CD14-positive monocyte (primary cell): ENCODE data around the gene GNAT2. TPM values are rescaled to one million over a fixed set of nuclear protein-coding genes. Genes with fewer than 3 reads are reported as not detected.

Source experiments
- DNase-seq, 3 donors: peaks; one replicate each; pipeline ENCODE4 v3.0.0-alpha.2; 2011 to 2022
- H2AFZ ChIP-seq: 2 replicates; pipeline ENCODE4 v1.6.0; 2012; ENCODE audit warnings: mild to moderate bottlenecking, low read depth, low read length, inconsistent platforms; ENCODE audit not compliant: insufficient read depth, poor library complexity, severe bottlenecking
- H3K27ac ChIP-seq, 2 donors: 1 replicate in 1 of 2; 2 replicates in 1 of 2; pipeline ENCODE4 v1.5.1; 2012 to 2013; ENCODE audit warnings: low read length in 2 of 2, control low read depth in 1 of 2, inconsistent platforms in 1 of 2, low read depth in 1 of 2, mild to moderate bottlenecking in 1 of 2
- H3K27me3 ChIP-seq, 2 donors: one replicate each; pipeline versions ENCODE4 v1.6.0 to v1.6.1; 2011 to 2013; ENCODE audit warnings: low read length in 2 of 2; ENCODE audit not compliant: control insufficient read depth in 2 of 2, insufficient read depth in 2 of 2
- H3K36me3 ChIP-seq, 2 donors: replicated peaks in 1 of 2; 1 replicate in 1 of 2; 2 replicates in 1 of 2; pipeline versions ENCODE4 v1.5.1 to v1.6.1; 2012 to 2013; ENCODE audit warnings: low read length in 2 of 2, control low read depth in 1 of 2, inconsistent platforms in 1 of 2, mild to moderate bottlenecking in 1 of 2; ENCODE audit not compliant: insufficient read depth in 2 of 2, control insufficient read depth in 1 of 2
- H3K4me1 ChIP-seq, 2 donors: 1 replicate in 1 of 2; 2 replicates in 1 of 2; pipeline versions ENCODE4 v1.5.1 to v1.6.1; 2012 to 2013; ENCODE audit warnings: low read length in 2 of 2, control low read depth in 1 of 2, inconsistent platforms in 1 of 2, mild to moderate bottlenecking in 1 of 2, moderate library complexity in 1 of 2; ENCODE audit not compliant: insufficient read depth in 2 of 2, control insufficient read depth in 1 of 2
- H3K4me2 ChIP-seq: replicated peaks from 2 replicates; pipeline ENCODE3; 2012; ENCODE audit warnings: low read length, moderate library complexity, mild to moderate bottlenecking; ENCODE audit not compliant: poor library complexity, severe bottlenecking; ENCODE audit errors: extremely low read depth
- H3K4me3 ChIP-seq, 3 experiments: fragments of 200-600 bp in 1 of 3; sonication (generic) in 1 of 3; replicated peaks in 1 of 3; 1 replicate in 2 of 3; 2 replicates in 1 of 3; pipeline ENCODE4 v1.5.1; 2011 to 2013; ENCODE audit warnings: low read length in 3 of 3, mild to moderate bottlenecking in 3 of 3, control low read depth in 2 of 3, low read depth in 2 of 3, inconsistent platforms in 1 of 3, moderate library complexity in 1 of 3
- H3K79me2 ChIP-seq: 2 replicates; pipeline ENCODE4 v1.6.0; 2012; ENCODE audit warnings: mild to moderate bottlenecking, control low read depth, inconsistent platforms, low read length, moderate library complexity; ENCODE audit not compliant: insufficient read depth
- H3K9ac ChIP-seq: 2 replicates; pipeline ENCODE4 v1.6.0; 2017; ENCODE audit warnings: low read length, mild to moderate bottlenecking; ENCODE audit not compliant: insufficient read depth, poor library complexity, severe bottlenecking
- H3K9me3 ChIP-seq, 2 donors: replicated peaks in 1 of 2; 1 replicate in 1 of 2; 2 replicates in 1 of 2; pipeline versions ENCODE4 v1.5.1 to v1.6.1; 2012 to 2013; ENCODE audit warnings: low read length in 2 of 2, control low read depth in 1 of 2; ENCODE audit not compliant: control insufficient read depth in 1 of 2, insufficient read depth in 1 of 2
- H4K20me1 ChIP-seq: 2 replicates; pipeline ENCODE4 v1.6.0; 2012; ENCODE audit warnings: mild to moderate bottlenecking, low read length, control low read depth, moderate library complexity; ENCODE audit not compliant: insufficient read depth
- H3K27ac Mint-ChIP-seq, 7 donors: one replicate each; pipeline ENCODE4 v1.8.0; 2020; ENCODE audit warnings: mild to moderate bottlenecking in 7 of 7, mixed read lengths in 7 of 7, moderate library complexity in 6 of 7, inconsistent platforms in 2 of 7
- H3K27me3 Mint-ChIP-seq, 3 donors: one replicate each; pipeline ENCODE4 v1.8.0; 2021 to 2022; ENCODE audit warnings: low read depth in 3 of 3, mild to moderate bottlenecking in 3 of 3, mixed read lengths in 3 of 3, moderate library complexity in 3 of 3, inconsistent platforms in 1 of 3
- H3K36me3 Mint-ChIP-seq, 2 donors: one replicate each; pipeline ENCODE4 v1.8.0; 2020; ENCODE audit warnings: mixed read lengths in 2 of 2, inconsistent platforms in 1 of 2, mild to moderate bottlenecking in 1 of 2
- H3K4me1 Mint-ChIP-seq: one replicate; pipeline ENCODE4 v1.8.0; 2020; ENCODE audit warnings: mild to moderate bottlenecking, mixed read lengths
- H3K4me3 Mint-ChIP-seq, 2 donors: one replicate each; pipeline ENCODE4 v1.8.0; 2020; ENCODE audit warnings: mild to moderate bottlenecking in 2 of 2, mixed read lengths in 2 of 2, moderate library complexity in 1 of 2
- H3K9me3 Mint-ChIP-seq, 7 donors: one replicate each; pipeline ENCODE4 v1.8.0; 2020 to 2022; ENCODE audit warnings: mixed read lengths in 7 of 7, mild to moderate bottlenecking in 6 of 7, moderate library complexity in 6 of 7, inconsistent platforms in 2 of 7
- WGBS: methylation state at CpG from one replicate; pipeline ENCODE4 v1.1.5; 2013; ENCODE audit warnings: missing lambda C conversion rate; ENCODE audit not compliant: insufficient coverage; 5-methylcytosine and 5-hydroxymethylcytosine counted together
- intact Hi-C, 2 donors: fragments of 100-400 bp; cut with micrococcal nuclease; formaldehyde crosslinking; loops; one replicate each; pipeline versions ENCODE4 v1.15.0 to v1.15.1; 2023
- polyA plus RNA-seq, 3 donors: library from polyadenylated mRNA; depleted of rRNA in 1 of 3; unstranded in 2 of 3; stranded (reverse) in 1 of 3; fragments of 300-500 nt in 2 of 3; fragments of >200 nt in 1 of 3; fragmentation: Illumina TruSeq in 2 of 3; gene quantifications; 1 replicate in 2 of 3; 2 replicates in 1 of 3; pipeline ENCODE4 v1.2.3, GENCODE V29; 2012 to 2021
- TF ChIP-seq, protein P1 (sequence below): fragments of 200-600 bp; IDR thresholded peaks from one replicate; pipeline ENCODE4 v1.8.0; 2022; ENCODE audit warnings: antibody characterized with exemption, mild to moderate bottlenecking

The GNAT2 gene
- polyA plus RNA-seq, 3 donors: 0.05 TPM; not detected in 2

- WGBS: 100% methylated on average over 1 of the region's 1 CpG
- H3K79me2 ChIP-seq: peaks cover 60% of the 10 kb centered on the region
- intact Hi-C loops: no loop called here
These were observed 39.9 kb downstream of the GNAT2 start for GRCh38 chr1:109579491-109579890.

DNA sequence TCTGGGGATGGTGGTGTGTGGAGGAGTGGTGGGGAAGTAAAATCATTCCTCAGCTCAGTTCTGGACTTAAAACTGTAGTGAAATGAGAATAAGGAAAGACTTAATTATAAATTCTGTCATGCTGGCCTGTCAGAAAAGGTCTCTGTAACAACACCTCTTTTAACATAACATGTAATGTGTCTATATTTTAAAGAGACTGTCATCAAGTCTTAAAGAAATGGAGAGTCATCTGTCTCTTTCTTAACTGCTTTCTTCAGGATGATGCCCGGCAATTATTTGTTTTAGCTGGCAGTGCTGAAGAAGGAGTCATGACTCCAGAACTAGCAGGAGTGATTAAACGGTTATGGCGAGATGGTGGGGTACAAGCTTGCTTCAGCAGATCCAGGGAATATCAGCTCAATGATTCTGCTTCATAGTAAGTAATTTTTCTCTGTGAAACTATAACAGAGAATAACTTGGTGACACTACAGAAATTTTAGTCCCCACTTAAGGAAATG lies 40.4 kb downstream of the GNAT2 start:
- intact Hi-C loops: no loop called here
- DNase-seq: no peak
- Histone ChIP-seq H3K27me3 (no peaks in the 10 kb centered on the region), H3K36me3 (peaks cover 59 to 85% of the 10 kb centered on the region in 2 donors), H3K4me3 (no peak overlapping the region), H2AFZ (no peak overlapping the region), H3K27ac (peak overlapping the region in 1 of 2 donors; percentile 28), H3K9ac (no peak overlapping the region), H3K9me3 (no peaks in the 10 kb centered on the region), H4K20me1 (peaks cover 78% of the 10 kb centered on the region), H3K4me1 (peaks cover 13 to 16% of the 10 kb centered on the region in 2 donors), H3K4me2 (no peak overlapping the region), H3K79me2 (peaks cover 63% of the 10 kb centered on the region)
- Mint-ChIP-seq H3K36me3 (peaks cover 57 to 92% of the 10 kb centered on the region in 2 donors), H3K27ac (peak overlapping the region in 4 of 7 donors; percentile 40 to 71 (median 52)), H3K27me3 (peaks cover 0 to 1% (median 0%) of the 10 kb centered on the region in 3 donors), H3K4me3 (no peak overlapping the region), H3K9me3 (peaks cover 0 to 1% (median 0%) of the 10 kb centered on the region in 7 donors), H3K4me1 (peaks cover 13% of the 10 kb centered on the region)
- TF ChIP-seq, protein P1, sequence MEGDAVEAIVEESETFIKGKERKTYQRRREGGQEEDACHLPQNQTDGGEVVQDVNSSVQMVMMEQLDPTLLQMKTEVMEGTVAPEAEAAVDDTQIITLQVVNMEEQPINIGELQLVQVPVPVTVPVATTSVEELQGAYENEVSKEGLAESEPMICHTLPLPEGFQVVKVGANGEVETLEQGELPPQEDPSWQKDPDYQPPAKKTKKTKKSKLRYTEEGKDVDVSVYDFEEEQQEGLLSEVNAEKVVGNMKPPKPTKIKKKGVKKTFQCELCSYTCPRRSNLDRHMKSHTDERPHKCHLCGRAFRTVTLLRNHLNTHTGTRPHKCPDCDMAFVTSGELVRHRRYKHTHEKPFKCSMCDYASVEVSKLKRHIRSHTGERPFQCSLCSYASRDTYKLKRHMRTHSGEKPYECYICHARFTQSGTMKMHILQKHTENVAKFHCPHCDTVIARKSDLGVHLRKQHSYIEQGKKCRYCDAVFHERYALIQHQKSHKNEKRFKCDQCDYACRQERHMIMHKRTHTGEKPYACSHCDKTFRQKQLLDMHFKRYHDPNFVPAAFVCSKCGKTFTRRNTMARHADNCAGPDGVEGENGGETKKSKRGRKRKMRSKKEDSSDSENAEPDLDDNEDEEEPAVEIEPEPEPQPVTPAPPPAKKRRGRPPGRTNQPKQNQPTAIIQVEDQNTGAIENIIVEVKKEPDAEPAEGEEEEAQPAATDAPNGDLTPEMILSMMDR: no peak
- WGBS: no CpG with 5 or more reads among the region's 3 CpGs

More at GRCh38 chr1:109579491-109579890, 39.9 kb downstream of the GNAT2 start:
- no peak for DNase-seq
- H3K27me3 ChIP-seq: no peaks in the 10 kb centered on the region
- Mint-ChIP-seq H3K4me1 (peaks cover 8% of the 10 kb centered on the region), H3K36me3 (peaks cover 61 to 96% of the 10 kb centered on the region in 2 donors), H3K4me3 (no peak overlapping the region), H3K9me3 (peaks cover 0 to 1% (median 0%) of the 10 kb centered on the region in 7 donors), H3K27me3 (peaks cover 0 to 1% (median 0%) of the 10 kb centered on the region in 3 donors), H3K27ac (peak overlapping the region in 1 of 7 donors; percentile 69)
- no peak overlapping the region for H2AFZ ChIP-seq
- H3K4me2 ChIP-seq: no peak overlapping the region
- H3K4me3 ChIP-seq: no peak overlapping the region
- H3K9me3 ChIP-seq: no peaks in the 10 kb centered on the region
- TF ChIP-seq, protein P1: no peak
- H3K4me1 ChIP-seq: peaks cover 8 to 11% of the 10 kb centered on the region in 2 donors
- H4K20me1 ChIP-seq: peaks cover 78% of the 10 kb centered on the region
- H3K27ac ChIP-seq: no peak overlapping the region
- peaks cover 64 to 90% of the 10 kb centered on the region in 2 donors for H3K36me3 ChIP-seq
- H3K9ac ChIP-seq: no peak overlapping the region
